CD4-positive, alpha-beta memory T cell (primary cell): Measurements from ENCODE around the gene EP300. TPM values are rescaled to one million over a fixed set of nuclear protein-coding genes. Genes with fewer than 3 reads are reported as not detected.

Experiments used
- CTCF ChIA-PET: fragments of 350-600 bp; sonication (Branson Sonifier 250); formaldehyde crosslinking; loops from one replicate; lab custom pipeline; 2021; ENCODE audit warnings: inconsistent platforms; ENCODE audit not compliant: partially characterized antibody; lab: Charles Lee
- POLR2A ChIA-PET: fragments of 350-600 bp; sonication (Branson Sonifier 250); formaldehyde crosslinking; loops from one replicate; lab custom pipeline; 2021; ENCODE audit not compliant: partially characterized antibody; lab: Charles Lee
- DNase-seq, 5 donors: peaks; one replicate each; pipeline versions ENCODE4 v3.0.0 to v3.0.0-alpha.2; 2020 to 2022; ENCODE audit warnings: mixed read lengths in 1 of 5
- H3K27ac ChIP-seq: one replicate; pipeline ENCODE4 v1.7.0; 2013; ENCODE audit warnings: low read depth, low read length
- H3K27me3 ChIP-seq: 2 replicates; pipeline ENCODE4 v1.7.0; 2013; ENCODE audit warnings: mild to moderate bottlenecking, low read length, moderate library complexity; ENCODE audit not compliant: insufficient read depth
- H3K36me3 ChIP-seq: 2 replicates; pipeline ENCODE4 v1.7.0; 2013; ENCODE audit warnings: mild to moderate bottlenecking, low read length, moderate library complexity; ENCODE audit not compliant: insufficient read depth
- H3K4me1 ChIP-seq: 2 replicates; pipeline ENCODE4 v1.7.0; 2013; ENCODE audit warnings: mild to moderate bottlenecking, low read length, moderate library complexity; ENCODE audit not compliant: insufficient read depth
- H3K4me3 ChIP-seq, 2 donors: one replicate each; pipeline ENCODE4 v1.7.0; 2013; ENCODE audit warnings: low read length in 2 of 2, mild to moderate bottlenecking in 1 of 2
- H3K9me3 ChIP-seq, 2 donors: one replicate each; pipeline ENCODE4 v1.7.0; 2013; ENCODE audit warnings: low read length in 2 of 2, control low read depth in 1 of 2; ENCODE audit not compliant: control insufficient read depth in 1 of 2
- H3K27ac Mint-ChIP-seq, 7 donors: one replicate each; pipeline ENCODE4 v1.8.0; 2020 to 2021; ENCODE audit warnings: mixed read lengths in 7 of 7, mild to moderate bottlenecking in 6 of 7, inconsistent platforms in 3 of 7, moderate library complexity in 3 of 7
- H3K27me3 Mint-ChIP-seq, 2 donors: one replicate each; pipeline ENCODE4 v1.8.0; 2020 to 2021; ENCODE audit warnings: mixed read lengths in 2 of 2
- H3K36me3 Mint-ChIP-seq, 2 donors: one replicate each; pipeline ENCODE4 v1.8.0; 2020 to 2021; ENCODE audit warnings: mixed read lengths in 2 of 2, inconsistent platforms in 1 of 2, mild to moderate bottlenecking in 1 of 2
- H3K4me1 Mint-ChIP-seq, 4 donors: one replicate each; pipeline ENCODE4 v1.8.0; 2020 to 2021; ENCODE audit warnings: mixed read lengths in 4 of 4, mild to moderate bottlenecking in 1 of 4
- H3K4me3 Mint-ChIP-seq, 8 donors: one replicate each; pipeline ENCODE4 v1.8.0; 2020 to 2021; ENCODE audit warnings: mixed read lengths in 8 of 8, mild to moderate bottlenecking in 7 of 8, moderate library complexity in 6 of 8, inconsistent platforms in 3 of 8
- H3K9me3 Mint-ChIP-seq, 8 donors: one replicate each; pipeline ENCODE4 v1.8.0; 2020 to 2021; ENCODE audit warnings: mixed read lengths in 8 of 8, mild to moderate bottlenecking in 5 of 8, inconsistent platforms in 3 of 8, moderate library complexity in 1 of 8
- intact Hi-C: fragments of 100-400 bp; cut with micrococcal nuclease; formaldehyde crosslinking; loops from one replicate; pipeline ENCODE4 v1.15.1; 2023
- polyA plus RNA-seq, 2 donors: library from polyadenylated mRNA; unstranded; fragments of 300-500 nt; fragmentation: Illumina TruSeq; gene quantifications; one replicate each; pipeline ENCODE4 v1.2.3, GENCODE V29; 2021
- total RNA-seq, 2 experiments: library from RNA; stranded (reverse); gene quantifications; one replicate each; pipeline ENCODE4 v1.2.3, GENCODE V29; 2021

The EP300 gene
- total and polyA plus RNA-seq, 4 experiments from 2014 or later, result 3.5 to 125 (median 66.7) TPM

DNA sequence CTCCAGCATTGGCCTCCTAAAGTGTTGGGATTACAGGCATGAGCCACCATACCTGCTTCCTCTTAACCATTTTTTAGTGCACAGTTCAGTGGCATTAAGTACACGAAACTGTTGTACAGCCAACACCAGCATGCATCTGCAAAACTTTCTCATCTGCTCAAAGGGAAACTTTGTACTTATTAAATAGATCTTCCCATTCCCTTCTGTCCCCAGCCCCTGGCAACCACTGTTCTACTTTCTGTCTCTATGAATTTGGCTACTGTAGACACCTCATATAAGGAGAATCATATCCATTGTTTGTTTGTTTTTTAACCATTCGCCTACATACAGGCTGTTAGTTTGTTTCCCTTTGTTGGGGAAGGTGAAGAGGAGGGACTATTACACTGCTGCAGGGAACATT, 6.5 kb upstream of the EP300 start:
- ChIA-PET CTCF (no interaction called here), POLR2A (no interaction called here)
- no peak overlapping the region for H3K4me3 ChIP-seq
- H3K36me3 ChIP-seq, result no peaks in the 10 kb centered on the region
- no peaks in the 10 kb centered on the region for H3K36me3 Mint-ChIP-seq
- H3K27ac ChIP-seq, result no peak overlapping the region
- H3K27me3 ChIP-seq, result no peaks in the 10 kb centered on the region
- H3K27ac Mint-ChIP-seq, result peak overlapping the region in 1 of 7 donors; percentile 12
- H3K27me3 Mint-ChIP-seq, result no peaks in the 10 kb centered on the region
- H3K4me3 Mint-ChIP-seq, result no peak overlapping the region
- intact Hi-C loops, result no loop called here
- no peaks in the 10 kb centered on the region for H3K9me3 Mint-ChIP-seq
- no peaks in the 10 kb centered on the region for H3K9me3 ChIP-seq
- H3K4me1 Mint-ChIP-seq, result peaks cover 4 to 5% (median 5%) of the 10 kb centered on the region in 4 donors
- H3K4me1 ChIP-seq, result peaks cover 6% of the 10 kb centered on the region
- no peak for DNase-seq

GRCh38 chr22:41091132-41092022, 1.0 kb upstream of the EP300 start:
- Histone ChIP-seq H3K9me3 (no peaks in the 10 kb centered on the region), H3K27ac (peak overlapping the region; percentile 99), H3K36me3 (no peaks in the 10 kb centered on the region), H3K4me1 (peaks cover 27% of the 10 kb centered on the region), H3K27me3 (no peaks in the 10 kb centered on the region), H3K4me3 (peak overlapping the region; percentile 79 to 93)
- peaks cover 0 to 19% of the 10 kb centered on the region in 2 donors for H3K36me3 Mint-ChIP-seq
- H3K27ac Mint-ChIP-seq, result peak overlapping the region; percentile 97 to 100 (median 99)
- H3K4me1 Mint-ChIP-seq, result peaks cover 20 to 44% (median 27%) of the 10 kb centered on the region in 4 donors
- H3K9me3 Mint-ChIP-seq, result peaks cover 0 to 2% (median 0%) of the 10 kb centered on the region in 8 donors
- intact Hi-C loops, result loop anchor here (1.0 to 5.0 kb wide), 10 partner anchors 41 to 351 kb away; partner anchors contain the start of genes L3MBTL2, RANGAP1, RBX1 and SLC25A17
- peak; percentile 98 to 99 (median 99) for DNase-seq
- H3K4me3 Mint-ChIP-seq, result peak overlapping the region; percentile 93 to 100 (median 98)
- no peaks in the 10 kb centered on the region for H3K27me3 Mint-ChIP-seq
- POLR2A ChIA-PET, result interaction anchor here (0.7 to 7.4 kb wide), 17 partner anchors 9 to 598 kb away, joined by 3 to 211 read pairs (median 5); partner anchors contain the start of genes RANGAP1, RBX1, ST13 and TEF
- CTCF ChIA-PET, result interaction anchor here (1.8 kb wide), 1 partner anchor 169 kb away, joined by 8 read pairs; no protein-coding TSS in a partner anchor

DNA sequence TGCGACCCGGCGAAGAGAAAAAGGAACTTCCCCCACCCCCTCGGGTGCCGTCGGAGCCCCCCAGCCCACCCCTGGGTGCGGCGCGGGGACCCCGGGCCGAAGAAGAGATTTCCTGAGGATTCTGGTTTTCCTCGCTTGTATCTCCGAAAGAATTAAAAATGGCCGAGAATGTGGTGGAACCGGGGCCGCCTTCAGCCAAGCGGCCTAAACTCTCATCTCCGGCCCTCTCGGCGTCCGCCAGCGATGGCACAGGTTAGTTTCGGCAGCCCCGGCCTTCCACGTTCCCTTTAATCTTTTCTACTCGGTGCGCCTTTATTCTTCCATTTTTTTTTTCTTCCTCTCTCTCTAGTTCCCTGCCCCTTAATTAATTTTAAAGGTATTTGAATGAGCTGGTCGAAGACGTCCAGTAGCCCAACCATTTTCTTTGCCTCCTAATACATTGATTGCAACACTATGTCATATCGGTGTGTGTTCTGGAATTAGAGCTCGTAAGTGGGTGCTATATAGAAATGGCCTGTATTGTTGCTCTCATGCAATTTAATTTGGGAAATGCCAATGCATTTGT, 537 bp downstream of the EP300 start:
- H3K4me1 Mint-ChIP-seq, result peaks cover 27 to 59% (median 37%) of the 10 kb centered on the region in 4 donors
- H3K4me3 Mint-ChIP-seq, result peak overlapping the region; percentile 95 to 100 (median 98)
- Histone ChIP-seq H3K36me3 (no peaks in the 10 kb centered on the region), H3K27ac (peak overlapping the region; percentile 99), H3K4me1 (peaks cover 42% of the 10 kb centered on the region), H3K9me3 (no peaks in the 10 kb centered on the region), H3K4me3 (peak overlapping the region; percentile 79 to 99), H3K27me3 (no peaks in the 10 kb centered on the region)
- DNase-seq, result peak in 1 of 5 donors; percentile 18
- H3K27ac Mint-ChIP-seq, result peak overlapping the region; percentile 91 to 98 (median 96)
- peaks cover 0 to 22% of the 10 kb centered on the region in 2 donors for H3K36me3 Mint-ChIP-seq
- ChIA-PET POLR2A (interaction anchor here (0.6 to 7.4 kb wide), 27 partner anchors 12 to 1049 kb away, joined by 3 to 211 read pairs (median 4); partner anchors contain the start of genes RANGAP1, RBX1, ST13 and TEF), CTCF (interaction anchor here (1.2 to 2.4 kb wide), 5 partner anchors 13 to 170 kb away, joined by 3 to 8 read pairs (median 4); partner anchors contain the start of gene RBX1)
- intact Hi-C loops, result loop anchor here (5.0 kb wide), 4 partner anchors 39 to 349 kb away; partner anchors contain the start of genes ST13, TEF and XPNPEP3
- no peaks in the 10 kb centered on the region for H3K27me3 Mint-ChIP-seq
- H3K9me3 Mint-ChIP-seq, result peaks cover 0 to 2% (median 0%) of the 10 kb centered on the region in 8 donors

- H3K36me3 Mint-ChIP-seq, result peaks cover 0 to 28% of the 10 kb centered on the region in 2 donors
- H3K4me1 ChIP-seq, result peaks cover 54% of the 10 kb centered on the region
- no peaks in the 10 kb centered on the region for H3K36me3 ChIP-seq
- no peaks in the 10 kb centered on the region for H3K27me3 ChIP-seq
- H3K4me3 ChIP-seq, result peak overlapping the region; percentile 79 to 99
- peaks cover 0 to 2% (median 0%) of the 10 kb centered on the region in 8 donors for H3K9me3 Mint-ChIP-seq
- ChIA-PET CTCF (interaction anchor here (1.8 to 2.4 kb wide), 2 partner anchors 142 to 171 kb away, joined by 8 read pairs; partner anchors contain the start of gene RBX1), POLR2A (interaction anchor here (1.3 to 7.4 kb wide), 11 partner anchors 11 to 237 kb away, joined by 3 to 211 read pairs (median 9); partner anchors contain the start of genes RANGAP1, RBX1, ST13 and XPNPEP3)
- no peaks in the 10 kb centered on the region for H3K9me3 ChIP-seq
- no peak for DNase-seq
- no peaks in the 10 kb centered on the region for H3K27me3 Mint-ChIP-seq
- intact Hi-C loops, result loop anchor here (5.0 kb wide), 4 partner anchors 38 to 348 kb away; partner anchors contain the start of genes ST13, TEF and XPNPEP3
- H3K4me3 Mint-ChIP-seq, result peak overlapping the region; percentile 95 to 100 (median 98)
- H3K27ac Mint-ChIP-seq, result peak overlapping the region; percentile 58 to 98 (median 91)
- H3K27ac ChIP-seq, result peak overlapping the region; percentile 99
- peaks cover 33 to 70% (median 46%) of the 10 kb centered on the region in 4 donors for H3K4me1 Mint-ChIP-seq
Observed at GRCh38 chr22:41094041-41094593, 1.7 kb downstream of the EP300 start.

- DNase-seq, result no peak
- Mint-ChIP-seq H3K27me3 (no peaks in the 10 kb centered on the region), H3K36me3 (peaks cover 4 to 35% of the 10 kb centered on the region in 2 donors), H3K27ac (peak overlapping the region in 6 of 7 donors; percentile 14 to 88 (median 46)), H3K4me3 (peak overlapping the region; percentile 43 to 100 (median 88)), H3K4me1 (peaks cover 43 to 87% (median 58%) of the 10 kb centered on the region in 4 donors), H3K9me3 (peaks cover 0 to 2% (median 0%) of the 10 kb centered on the region in 8 donors)
- peaks cover 67% of the 10 kb centered on the region for H3K4me1 ChIP-seq
- intact Hi-C loops, result no loop called here
- no peaks in the 10 kb centered on the region for H3K36me3 ChIP-seq
- CTCF ChIA-PET, result interaction anchor here (0.7 kb wide), 1 partner anchor 145 kb away, joined by 3 read pairs; no protein-coding TSS in a partner anchor
- H3K27me3 ChIP-seq, result no peaks in the 10 kb centered on the region
- H3K27ac ChIP-seq, result peak overlapping the region; percentile 6
- no peak overlapping the region for H3K4me3 ChIP-seq
- H3K9me3 ChIP-seq, result no peaks in the 10 kb centered on the region
- POLR2A ChIA-PET, result interaction anchor here (0.6 to 7.4 kb wide), 7 partner anchors 10 to 524 kb away, joined by 3 to 73 read pairs (median 4); partner anchors contain the start of gene RBX1
Observed at GRCh38 chr22:41096391-41096790, 4.0 kb downstream of the EP300 start.

- peak overlapping the region in 6 of 7 donors; percentile 3 to 88 (median 44) for H3K27ac Mint-ChIP-seq
- H3K4me3 Mint-ChIP-seq, result peak overlapping the region; percentile 43 to 100 (median 88)
- POLR2A ChIA-PET, result interaction anchor here (0.6 to 7.4 kb wide), 6 partner anchors 10 to 169 kb away, joined by 3 to 73 read pairs (median 6); partner anchors contain the start of gene RBX1
- H3K27me3 Mint-ChIP-seq, result no peaks in the 10 kb centered on the region
- H3K36me3 Mint-ChIP-seq, result peaks cover 4 to 31% of the 10 kb centered on the region in 2 donors
- H3K27ac ChIP-seq, result no peak overlapping the region
- no peaks in the 10 kb centered on the region for H3K27me3 ChIP-seq
- peaks cover 71% of the 10 kb centered on the region for H3K4me1 ChIP-seq
- H3K36me3 ChIP-seq, result no peaks in the 10 kb centered on the region
- DNase-seq, result no peak
- intact Hi-C loops, result no loop called here
- H3K4me1 Mint-ChIP-seq, result peaks cover 43 to 87% (median 61%) of the 10 kb centered on the region in 4 donors
- H3K9me3 ChIP-seq, result no peaks in the 10 kb centered on the region
- no peak overlapping the region for H3K4me3 ChIP-seq
- CTCF ChIA-PET, result interaction anchor here (0.7 kb wide), 1 partner anchor 145 kb away, joined by 3 read pairs; no protein-coding TSS in a partner anchor
- H3K9me3 Mint-ChIP-seq, result peaks cover 0 to 2% (median 0%) of the 10 kb centered on the region in 8 donors
Observed at GRCh38 chr22:41096841-41097240, 4.4 kb downstream of the EP300 start.
